NCI-H146 (cell line): ENCODE data around the gene DKK3.

Source experiments
- DNase-seq: peaks from one replicate; lab custom pipeline; 2025; lab: John Stamatoyannopoulos, UW

Gene DKK3

GRCh38 chr11:12003815-12004214 is 4.6 kb downstream of the DKK3 start:
- no peak for DNase-seq

- DNase-seq = no peak
These were observed 5.1 kb downstream of the DKK3 start for GRCh38 chr11:12003336-12003735.

GRCh38 chr11:12001186-12001585 is 7.2 kb downstream of the DKK3 start:
- peak; percentile 79 for DNase-seq

GRCh38 chr11:11998091-11998781 is 10.2 kb downstream of the DKK3 start:
- DNase-seq = no peak

- no peak for DNase-seq
These were observed 11.4 kb downstream of the DKK3 start for GRCh38 chr11:11997049-11997322.

GRCh38 chr11:11996321-11997048 is 11.9 kb downstream of the DKK3 start:
- DNase-seq = no peak

GRCh38 chr11:11995601-11996000 is 12.8 kb downstream of the DKK3 start:
- no peak for DNase-seq

GRCh38 chr11:11993839-11994238 is 14.6 kb downstream of the DKK3 start:
- DNase-seq = no peak

- peak; percentile 41 for DNase-seq
These were observed 15.9 kb downstream of the DKK3 start for GRCh38 chr11:11992257-11993212.

GRCh38 chr11:11989774-11990744 is 18.4 kb downstream of the DKK3 start:
- no peak for DNase-seq

- DNase-seq = no peak
These were observed 19.7 kb downstream of the DKK3 start for GRCh38 chr11:11988681-11989261.

- DNase-seq = no peak
These were observed 20.3 kb downstream of the DKK3 start for GRCh38 chr11:11988099-11988651.

- DNase-seq = no peak
These were observed 20.9 kb downstream of the DKK3 start for GRCh38 chr11:11987503-11988022.

GRCh38 chr11:11985954-11986949 is 22.2 kb downstream of the DKK3 start:
- DNase-seq = no peak

GRCh38 chr11:11985016-11985715 is 23.3 kb downstream of the DKK3 start:
- no peak for DNase-seq

GRCh38 chr11:11984563-11984962 is 23.9 kb downstream of the DKK3 start:
- no peak for DNase-seq

GRCh38 chr11:11983427-11983826 is 25.0 kb downstream of the DKK3 start:
- no peak for DNase-seq

- no peak for DNase-seq
These were observed 25.5 kb downstream of the DKK3 start for GRCh38 chr11:11982975-11983374.

- no peak for DNase-seq
These were observed 26.0 kb downstream of the DKK3 start for GRCh38 chr11:11982461-11982860.
